NCI-H2196 treated with DMSO at 0.1 percent for 48 hours (cell line): ENCODE data around the gene CCDC24.

Experiments used
- DNase-seq: peaks from one replicate; lab custom pipeline; 2025; ENCODE audit not compliant: unreplicated experiment; lab: John Stamatoyannopoulos, UW

Gene CCDC24

GRCh38 chr1:43963006-43963405 is 28.4 kb upstream of the CCDC24 start:
- DNase-seq, result no peak

GRCh38 chr1:43963890-43964289 is 27.5 kb upstream of the CCDC24 start:
- DNase-seq, result no peak

- DNase-seq, result no peak
Measured at GRCh38 chr1:43965316-43965715, 26.1 kb upstream of the CCDC24 start.

- DNase-seq, result no peak
Measured at GRCh38 chr1:43968348-43968948, 23.0 kb upstream of the CCDC24 start.

- DNase-seq, result no peak
Measured at GRCh38 chr1:43969416-43969745, 22.0 kb upstream of the CCDC24 start.

GRCh38 chr1:43969746-43970466 is 21.5 kb upstream of the CCDC24 start, which contains the start of gene DPH2:
TSS of gene DPH2 (plus strand) at chr1:43970010. CDS start at chr1:43970176, 166 bp downstream.
- DNase-seq, result peak; percentile 93

GRCh38 chr1:43970502-43970901 is 20.9 kb upstream of the CCDC24 start:
- no peak for DNase-seq

GRCh38 chr1:43970911-43971310 is 20.5 kb upstream of the CCDC24 start:
- no peak for DNase-seq

GRCh38 chr1:43971336-43971980 is 19.9 kb upstream of the CCDC24 start:
- no peak for DNase-seq

- no peak for DNase-seq
Measured at GRCh38 chr1:43973981-43974442, 17.4 kb upstream of the CCDC24 start.

GRCh38 chr1:43974443-43975248 is 16.8 kb upstream of the CCDC24 start, which contains the start of gene ATP6V0B:
TSS of gene ATP6V0B (plus strand) at chr1:43974960. CDS start at chr1:43975041, 81 bp downstream.
- peak; percentile 91 for DNase-seq

GRCh38 chr1:43975249-43975961 is 16.0 kb upstream of the CCDC24 start:
- no peak for DNase-seq

GRCh38 chr1:43976045-43976444 is 15.4 kb upstream of the CCDC24 start:
- no peak for DNase-seq

- DNase-seq, result no peak
Measured at GRCh38 chr1:43976890-43977289, 14.5 kb upstream of the CCDC24 start.

GRCh38 chr1:43977376-43978263 is 13.8 kb upstream of the CCDC24 start:
- no peak for DNase-seq

- DNase-seq, result no peak
Measured at GRCh38 chr1:43978264-43978550, 13.2 kb upstream of the CCDC24 start.

GRCh38 chr1:43978551-43979260 is 12.7 kb upstream of the CCDC24 start, which contains the start of gene B4GALT2:
TSS of gene B4GALT2 (plus strand) at chr1:43979210. CDS start at chr1:43981161, 1,951 bp downstream.
- DNase-seq, result peak; percentile 39

- DNase-seq, result no peak
Measured at GRCh38 chr1:43979261-43979527, 12.2 kb upstream of the CCDC24 start.

GRCh38 chr1:43979528-43980254 is 11.7 kb upstream of the CCDC24 start:
- no peak for DNase-seq
